ENCODE measurements around the gene TFEB.

The TFEB gene

GRCh38 chr6:41748542-41748941 lies 13.1 kb upstream of the TFEB start:
- 0 out of 2 replicates have a peak overlapping the region, but pooled peaks have one; percentile 71 for H3K27ac ChIP-seq
- TF ChIP-seq ZFX (IDR thresholded peaks at IDR 0.05; ENCODE audit: borderline replicate concordance), result no peak
- TF ChIP-seq, protein P1, sequence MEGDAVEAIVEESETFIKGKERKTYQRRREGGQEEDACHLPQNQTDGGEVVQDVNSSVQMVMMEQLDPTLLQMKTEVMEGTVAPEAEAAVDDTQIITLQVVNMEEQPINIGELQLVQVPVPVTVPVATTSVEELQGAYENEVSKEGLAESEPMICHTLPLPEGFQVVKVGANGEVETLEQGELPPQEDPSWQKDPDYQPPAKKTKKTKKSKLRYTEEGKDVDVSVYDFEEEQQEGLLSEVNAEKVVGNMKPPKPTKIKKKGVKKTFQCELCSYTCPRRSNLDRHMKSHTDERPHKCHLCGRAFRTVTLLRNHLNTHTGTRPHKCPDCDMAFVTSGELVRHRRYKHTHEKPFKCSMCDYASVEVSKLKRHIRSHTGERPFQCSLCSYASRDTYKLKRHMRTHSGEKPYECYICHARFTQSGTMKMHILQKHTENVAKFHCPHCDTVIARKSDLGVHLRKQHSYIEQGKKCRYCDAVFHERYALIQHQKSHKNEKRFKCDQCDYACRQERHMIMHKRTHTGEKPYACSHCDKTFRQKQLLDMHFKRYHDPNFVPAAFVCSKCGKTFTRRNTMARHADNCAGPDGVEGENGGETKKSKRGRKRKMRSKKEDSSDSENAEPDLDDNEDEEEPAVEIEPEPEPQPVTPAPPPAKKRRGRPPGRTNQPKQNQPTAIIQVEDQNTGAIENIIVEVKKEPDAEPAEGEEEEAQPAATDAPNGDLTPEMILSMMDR (IDR thresholded peaks at IDR 0.05), result no peak

DNA sequence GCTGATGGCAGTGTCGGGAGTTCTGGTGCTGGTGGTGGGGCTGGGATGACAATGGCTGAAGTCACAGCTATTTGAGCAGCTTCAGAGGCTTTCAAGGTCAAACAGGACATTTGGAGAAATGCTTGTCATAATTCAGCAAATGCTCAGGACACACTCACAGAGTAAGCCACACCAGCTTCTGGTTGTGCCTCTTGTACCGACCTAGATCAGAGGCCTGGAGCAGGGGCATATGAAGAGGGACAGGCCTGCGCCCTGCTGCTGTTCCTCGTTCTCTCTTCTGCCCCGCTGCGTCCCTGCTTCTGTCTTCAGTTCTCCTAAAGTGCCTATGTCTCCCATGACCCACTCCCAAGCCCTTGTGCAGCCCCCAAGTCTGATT lies 12.7 kb upstream of the TFEB start:
- peak overlapping the region; percentile 71 for H3K27ac ChIP-seq
- TF ChIP-seq ZFX (IDR thresholded peaks at IDR 0.05; ENCODE audit: borderline replicate concordance), result no peak
- TF ChIP-seq, protein P1 (IDR thresholded peaks at IDR 0.05), result no peak

DNA sequence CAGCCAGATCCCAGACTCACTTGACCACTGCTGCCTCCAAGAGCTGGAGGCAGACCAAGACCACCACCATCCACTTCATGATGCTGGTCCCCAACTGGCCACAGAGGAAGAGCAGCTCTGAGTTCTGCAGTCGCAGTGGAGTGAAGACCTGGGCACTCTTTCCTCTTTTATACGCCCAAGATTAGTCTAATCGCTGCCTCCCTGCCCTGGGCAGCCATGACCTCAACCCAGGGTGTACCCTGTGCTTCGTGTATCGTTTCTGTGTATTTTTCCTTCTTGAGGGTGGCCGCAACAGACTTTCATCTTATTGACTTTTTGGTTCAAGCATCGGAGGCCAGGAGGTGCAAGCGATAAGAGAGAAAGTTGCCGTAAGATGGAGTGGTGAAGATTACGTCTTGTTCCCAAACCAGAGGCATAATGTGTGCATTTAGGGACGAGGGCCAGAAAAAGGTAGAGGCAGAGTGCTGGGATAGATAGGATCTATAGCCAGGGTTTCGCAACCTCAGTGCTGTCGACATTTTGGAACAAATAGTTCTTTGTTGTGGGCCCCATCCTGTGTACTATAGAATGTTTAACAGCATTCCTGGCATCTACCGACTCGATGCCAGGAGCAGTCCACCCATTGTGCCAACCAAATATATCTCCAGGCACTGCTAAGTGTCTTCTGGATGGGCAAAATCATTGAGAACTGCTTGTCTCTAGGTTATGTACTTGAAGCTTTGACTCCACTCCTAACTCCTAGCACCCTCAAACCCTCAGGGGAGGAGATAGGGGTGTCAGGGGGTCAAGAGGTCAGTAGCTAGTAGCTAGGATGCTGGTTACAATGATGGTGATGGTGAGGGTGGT lies 12.1 kb upstream of the TFEB start, which contains the start of gene PGC:
TSS of gene PGC (minus strand) at position 142 of the 846 bp plus-strand sequence. CDS start at position 79, 63 bp downstream.
- H3K27ac ChIP-seq, result peak within 1 kb of the TSS; percentile 71
- TF ChIP-seq, protein P1 (IDR thresholded peaks at IDR 0.05), result no peak
- TF ChIP-seq ZFX (IDR thresholded peaks at IDR 0.05; ENCODE audit: borderline replicate concordance), result no peak

DNA sequence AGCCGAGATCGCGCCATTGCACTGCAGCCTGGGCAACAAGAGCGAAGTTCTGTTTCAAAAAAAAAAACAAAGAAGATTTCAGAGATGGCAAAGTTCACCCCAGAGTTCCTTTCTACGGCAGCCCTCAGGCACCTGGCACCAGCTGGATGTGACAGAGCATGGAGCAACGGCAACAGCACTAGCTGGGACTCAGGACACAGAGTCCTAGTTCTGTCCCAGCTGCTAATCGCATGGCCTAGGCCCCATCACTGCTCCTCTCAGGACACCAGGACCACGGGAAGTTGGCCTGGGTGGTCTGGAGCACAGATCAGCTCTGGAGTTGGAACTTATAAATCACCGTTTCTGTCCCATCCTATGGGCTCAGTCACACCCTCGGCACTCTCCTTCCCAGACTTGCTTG lies 10.7 kb upstream of the TFEB start:
- TF ChIP-seq, protein P1 (IDR thresholded peaks at IDR 0.05), result no peak
- no peak for TF ChIP-seq ZFX (IDR thresholded peaks at IDR 0.05; ENCODE audit: borderline replicate concordance)

DNA sequence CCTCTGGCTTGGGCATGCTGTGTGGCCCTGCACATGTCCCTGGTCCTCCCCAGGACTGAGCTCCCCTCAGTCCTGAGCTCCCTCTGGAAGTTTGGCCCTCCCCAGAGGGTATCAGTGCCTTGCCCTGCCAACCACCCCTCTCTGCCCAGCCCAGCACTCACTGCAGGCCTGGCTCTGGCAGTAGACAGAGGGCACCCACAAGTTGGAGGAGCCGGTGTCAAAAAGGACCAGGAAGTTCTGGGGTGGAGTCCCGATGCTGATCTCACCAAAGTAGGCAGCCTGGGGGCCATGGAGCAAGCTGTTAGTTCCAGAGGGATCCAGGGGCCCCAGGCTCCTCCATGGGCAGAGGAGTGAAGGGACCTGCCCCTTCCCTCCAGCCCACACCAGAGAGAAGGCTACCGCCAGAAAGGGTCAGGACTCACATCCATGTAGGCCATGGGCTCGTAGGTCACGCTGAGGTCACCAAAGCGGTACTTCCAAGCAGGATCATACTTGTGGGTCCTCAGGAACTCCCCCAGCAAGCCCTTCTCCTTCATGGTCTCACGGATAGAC lies 8.9 kb upstream of the TFEB start:
- no peak overlapping the region for H3K27ac ChIP-seq

More for the DNA sequence above, 10.7 kb upstream of the TFEB start:
- H3K27ac ChIP-seq, result no peak overlapping the region

GRCh38 chr6:41743406-41744235 lies 8.2 kb upstream of the TFEB start:
- no peak overlapping the region for H3K27ac ChIP-seq
- no peak for TF ChIP-seq ZFX (IDR thresholded peaks at IDR 0.05; ENCODE audit: borderline replicate concordance)
- TF ChIP-seq, protein P1 (IDR thresholded peaks at IDR 0.05), result no peak

More for the DNA sequence above, 8.9 kb upstream of the TFEB start:
- no peak for TF ChIP-seq ZFX (IDR thresholded peaks at IDR 0.05; ENCODE audit: borderline replicate concordance)

Measured in 22Rv1 (cell line).